Right lobe of liver (tissue), 4 donors: Measurements from ENCODE around the gene DYSF.

Experiments
- CTCF ChIP-seq, 4 donors: fragments of 200-600 bp in 3 of 4; fragments of 450-650 bp in 1 of 4; IDR thresholded peaks; one replicate each; pipeline versions ENCODE4 v1.5.1 to v1.8.0; 2016 to 2022; ENCODE audit warnings: antibody characterized with exemption in 4 of 4, mild to moderate bottlenecking in 2 of 4
- POLR2A ChIP-seq: fragments of 450-650 bp; IDR thresholded peaks from one replicate; pipeline ENCODE4 v1.6.1; 2017; ENCODE audit warnings: antibody characterized with exemption, mild to moderate bottlenecking
- donor health status: DM: no; HTN: no; CAD: no.
- donor health status: DM: no; HTN: no; CAD: no.
- donor health status: DM: no; HTN: yes; CAD: no.

- no peak for TF ChIP-seq CTCF (IDR thresholded peaks at IDR 0.05)
- TF ChIP-seq POLR2A: no peak
Observed at GRCh38 chr2:71640489-71640888, 187.1 kb downstream of the DYSF start.
